Kidney (tissue), 14 donors: Measurements from ENCODE around the gene GPSM1. TPM values are rescaled to one million over a fixed set of nuclear protein-coding genes. Genes with fewer than 3 reads are reported as not detected.

Source experiments
- DNase-seq, 5 donors: peaks; one replicate each; pipeline ENCODE4 v3.0.0-alpha.2; 2013 to 2020
- FAIRE-seq: peaks from 2 replicates; lab custom pipeline; 2012; peaks lifted over from hg19 to GRCh38; lab: Jason Lieb, UNC
- H3K27ac ChIP-seq, 2 donors: one replicate each; pipeline ENCODE4 v1.7.0; 2013; ENCODE audit warnings: low read depth in 2 of 2, low read length in 2 of 2, inconsistent platforms in 1 of 2
- H3K27me3 ChIP-seq: one replicate; pipeline ENCODE4 v1.7.1; 2013; ENCODE audit warnings: low read length, inconsistent platforms; ENCODE audit not compliant: control insufficient read depth, insufficient read depth
- H3K36me3 ChIP-seq, 3 donors: one replicate each; pipeline versions ENCODE4 v1.7.0 to v1.7.1; 2013; ENCODE audit warnings: low read length in 3 of 3, control low read depth in 1 of 3, inconsistent platforms in 1 of 3; ENCODE audit not compliant: insufficient read depth in 3 of 3, control insufficient read depth in 2 of 3
- H3K4me1 ChIP-seq, 3 donors: one replicate each; pipeline versions ENCODE4 v1.7.0 to v1.7.1; 2013; ENCODE audit warnings: low read length in 3 of 3, inconsistent platforms in 1 of 3, low read depth in 1 of 3; ENCODE audit not compliant: control insufficient read depth in 2 of 3, insufficient read depth in 2 of 3
- H3K4me3 ChIP-seq, 3 donors: one replicate each; pipeline versions ENCODE4 v1.7.0 to v1.8.1; 2013; ENCODE audit warnings: low read length in 3 of 3, control low read depth in 1 of 3, inconsistent platforms in 1 of 3
- H3K9ac ChIP-seq, 3 donors: one replicate each; pipeline versions ENCODE4 v1.7.0 to v1.7.1; 2013; ENCODE audit warnings: low read length in 3 of 3, control low read depth in 1 of 3, inconsistent platforms in 1 of 3
- H3K9me3 ChIP-seq, 3 donors: one replicate each; pipeline versions ENCODE4 v1.7.0 to v1.7.1; 2013; ENCODE audit warnings: low read length in 3 of 3, control low read depth in 1 of 3, inconsistent platforms in 1 of 3; ENCODE audit not compliant: control insufficient read depth in 2 of 3, insufficient read depth in 1 of 3
- CTCF ChIP-seq: IDR thresholded peaks from 3 replicates; pipeline ENCODE4 v1.5.1; 2012; ENCODE audit warnings: mild to moderate bottlenecking, moderate library complexity, borderline replicate concordance; ENCODE audit not compliant: insufficient read depth; ENCODE audit errors: extremely low read depth
- intact Hi-C: fragments of 100-400 bp; cut with DNase I; formaldehyde crosslinking; loops from one replicate; pipeline ENCODE4 v1.11.1; 2022
- polyA plus RNA-seq: library from polyadenylated mRNA; stranded (reverse); fragments of 350-450 nt; fragmentation: Illumina TruSeq; extraction: RNeasy Lipid Tissue Mini Kit (QIAGEN cat#74804); gene quantifications from one replicate; pipeline ENCODE4 v1.2.3, GENCODE V29; 2014; ENCODE audit warnings: low read depth, low replicate concordance; ENCODE audit not compliant: insufficient read depth
- total RNA-seq: library from RNA; stranded (reverse); fragmentation: NEBNext Ultra II Directional; extraction: Animal tissue kit (Norgen Biotek cat#: 25700); gene quantifications from one replicate; pipeline ENCODE4 v1.2.1, GENCODE V29; 2021
- donor health status: control.
- donor health status: control.
- donor health status: control.
- donor health status: control.
- donor health status: control.
- donor health status: DM: yes; HTN: yes; CAD: no.
- donor health status: Normal renal cell carcinoma (clear cell type).

GPSM1 gene
- total and polyA plus RNA-seq, 2 donors from 2014 or later: 11.6 to 11.9 TPM

- intact Hi-C loops: no loop called here
- Histone ChIP-seq H3K9ac (no peak overlapping the region), H3K9me3 (peaks cover 0 to 7% (median 2%) of the 10 kb centered on the region in 3 donors), H3K4me3 (no peak overlapping the region), H3K36me3 (no peaks in the 10 kb centered on the region), H3K27ac (no peak overlapping the region), H3K27me3 (no peaks in the 10 kb centered on the region), H3K4me1 (peaks cover 0 to 1% (median 0%) of the 10 kb centered on the region in 3 donors)
- FAIRE-seq: no peak
- no peak for TF ChIP-seq CTCF
- peak in 1 of 5 donors; percentile 12 for DNase-seq
These were observed 12.4 kb upstream of the GPSM1 start for GRCh38 chr9:136314944-136315343.

DNA sequence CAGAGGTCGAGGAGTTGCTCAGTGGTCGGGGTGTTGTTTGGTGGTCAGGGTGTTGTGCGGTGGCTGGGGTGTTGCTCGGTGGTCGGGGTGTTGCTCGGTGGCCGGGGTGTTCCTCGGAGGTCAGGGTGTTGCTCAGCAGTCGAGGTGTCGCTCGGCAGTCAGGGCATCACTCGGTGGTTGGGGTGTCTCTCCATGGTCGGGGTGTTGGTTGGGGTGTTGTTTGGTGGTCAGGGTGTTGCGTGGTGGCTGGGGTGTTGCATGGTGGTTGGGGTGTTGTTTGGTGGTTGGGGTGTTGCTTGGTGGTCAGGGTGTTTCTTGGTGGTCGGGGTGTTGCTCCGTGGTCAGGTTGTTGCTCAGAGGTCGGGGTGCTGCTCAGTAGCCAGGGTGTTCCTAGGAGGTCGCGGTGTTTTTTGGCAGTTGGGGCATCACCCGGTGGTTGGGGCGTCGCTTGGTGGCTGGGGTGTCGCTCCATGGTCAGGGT is 11.0 kb upstream of the GPSM1 start:
- peaks cover 0 to 7% (median 2%) of the 10 kb centered on the region in 3 donors for H3K9me3 ChIP-seq
- no peaks in the 10 kb centered on the region for H3K4me1 ChIP-seq
- FAIRE-seq: no peak
- no peaks in the 10 kb centered on the region for H3K27me3 ChIP-seq
- H3K27ac ChIP-seq: no peak overlapping the region
- intact Hi-C loops: no loop called here
- peak in 1 of 5 donors; percentile 49 for DNase-seq
- no peaks in the 10 kb centered on the region for H3K36me3 ChIP-seq
- H3K4me3 ChIP-seq: no peak overlapping the region
- H3K9ac ChIP-seq: no peak overlapping the region
- no peak for TF ChIP-seq CTCF

- no peak overlapping the region for H3K27ac ChIP-seq
- H3K36me3 ChIP-seq: no peaks in the 10 kb centered on the region
- no peaks in the 10 kb centered on the region for H3K4me1 ChIP-seq
- DNase-seq (peak in 1 of 5 donors; percentile 48), FAIRE-seq (no peak)
- no peak for TF ChIP-seq CTCF
- H3K9me3 ChIP-seq: peaks cover 0 to 7% (median 2%) of the 10 kb centered on the region in 3 donors
- H3K9ac ChIP-seq: no peak overlapping the region
- H3K4me3 ChIP-seq: no peak overlapping the region
- H3K27me3 ChIP-seq: no peaks in the 10 kb centered on the region
- intact Hi-C loops: no loop called here
These were observed 10.3 kb upstream of the GPSM1 start for GRCh38 chr9:136316896-136317676.
